ENCODE data around the gene TLR6. TPM values are rescaled to one million over a fixed set of nuclear protein-coding genes. Genes with fewer than 3 reads are reported as not detected.
"Not testable (repeated sequence)": the region's sequence is repeated elsewhere in the genome, so short reads cannot be mapped to it uniquely, and the experiment has no call there.

The TLR6 gene
- total and polyA plus RNA-seq, 2 donors (not counting 1 experiment from before 2014, with no cell fraction given): 10.0 to 60.6 TPM

DNA sequence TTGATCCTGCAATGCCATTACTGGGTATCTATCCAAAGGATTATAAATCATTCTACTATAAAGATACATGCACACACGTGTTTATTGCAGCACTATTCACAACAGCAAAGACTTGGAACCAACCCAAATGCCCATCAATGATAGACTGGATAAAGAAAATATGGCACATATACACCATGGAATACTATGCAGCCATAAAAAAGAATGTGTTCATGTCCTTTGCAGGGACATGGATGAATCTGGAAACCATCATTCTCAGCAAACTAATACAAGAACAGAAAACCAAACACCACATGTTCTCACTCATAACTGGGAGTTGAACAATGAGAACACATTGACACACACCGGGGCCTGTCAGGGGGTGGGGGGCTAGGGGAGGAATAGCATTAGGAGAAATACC lies 78.7 kb downstream of the TLR6 start:
- H3K9me3 ChIP-seq (ENCODE audit: control extremely low read depth in 1 of 3, control insufficient read depth in 2 of 3, insufficient read depth in 1 of 3, low read length in 2 of 3); H3K27me3 ChIP-seq (replicated peaks in 1 of 4; ENCODE audit: control extremely low read depth in 1 of 4, control insufficient read depth in 3 of 4, insufficient read depth in 4 of 4, low read length in 3 of 4); H3K4me3 ChIP-seq (ENCODE audit: control extremely low read depth in 1 of 5, extremely low read depth in 1 of 5, insufficient read depth in 1 of 5, low read depth in 2 of 5, low read length in 4 of 5); H3K9ac ChIP-seq (ENCODE audit: low read length); DNase-seq; ATAC-seq (ENCODE audit: low read depth); H2AFZ ChIP-seq (ENCODE audit: insufficient read depth, low read depth, low read length, poor library complexity, severe bottlenecking); H4K20me1 ChIP-seq (ENCODE audit: control insufficient read depth, insufficient read depth, low read length, poor library complexity, severe bottlenecking); intact Hi-C loops (cut with micrococcal nuclease); H3K4me2 ChIP-seq (replicated peaks; ENCODE audit: low read depth, low read length, poor library complexity, severe bottlenecking); POLR2A ChIA-PET; H3K27me3 Mint-ChIP-seq: not testable (repeated sequence)
- H3K9me3 Mint-ChIP-seq (ENCODE audit: insufficient read depth): peaks cover 13% of the 10 kb centered on the region
- H3K27ac Mint-ChIP-seq: peak overlapping the region; percentile 90
- CTCF ChIA-PET: interaction anchor here (2.9 kb wide), 1 partner anchor 16 kb away, joined by 15 read pairs; no protein-coding TSS in a partner anchor
- Histone ChIP-seq H3K36me3 (replicated peaks in 1 of 2; ENCODE audit: control extremely low read depth in 1 of 2, control insufficient read depth in 1 of 2, extremely low read depth in 1 of 2, insufficient read depth in 2 of 2, low read length in 1 of 2) (peaks cover 22 to 52% of the 10 kb centered on the region in 2 experiments), H3K79me2 (ENCODE audit: control insufficient read depth, insufficient read depth, low read length) (peaks cover 99% of the 10 kb centered on the region), H3K27ac (ENCODE audit: low read length in 2 of 2) (peak overlapping the region in 1 of 2 donors; percentile 83), H3K4me1 (ENCODE audit: control insufficient read depth in 2 of 2, insufficient read depth in 2 of 2, low read length in 2 of 2) (peaks cover 38 to 51% of the 10 kb centered on the region in 2 donors)
- H3K4me3 Mint-ChIP-seq: peak overlapping the region; percentile 43
- H3K4me1 Mint-ChIP-seq: peaks cover 77% of the 10 kb centered on the region
- no CpG with 5 or more reads among the region's 2 CpGs for WGBS (ENCODE audit: insufficient coverage)

DNA sequence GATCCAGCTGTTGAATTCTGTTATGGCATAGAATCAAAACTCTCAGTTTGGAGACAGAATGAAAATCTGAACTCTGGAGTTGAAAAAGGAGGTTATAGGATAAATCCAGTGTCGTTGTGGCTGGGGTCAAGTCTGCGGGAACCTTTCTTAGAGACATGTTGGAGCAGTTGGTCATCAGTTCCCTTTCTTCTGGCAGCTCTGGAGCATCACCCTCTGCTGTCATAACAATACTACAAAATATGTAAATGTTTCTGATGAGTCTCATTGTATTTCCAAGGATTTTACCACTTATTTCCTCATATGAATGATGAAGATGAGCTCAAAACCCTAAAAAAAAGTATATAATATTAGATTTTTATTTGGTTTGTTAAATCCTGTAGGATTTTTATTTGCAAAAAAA lies 81.3 kb downstream of the TLR6 start:
- Histone ChIP-seq H4K20me1 (ENCODE audit: control insufficient read depth, insufficient read depth, low read length, poor library complexity, severe bottlenecking) (no peaks in the 10 kb centered on the region), H3K36me3 (replicated peaks in 1 of 2; ENCODE audit: control extremely low read depth in 1 of 2, control insufficient read depth in 1 of 2, extremely low read depth in 1 of 2, insufficient read depth in 2 of 2, low read length in 1 of 2) (peaks cover 22 to 52% of the 10 kb centered on the region in 2 experiments), H3K4me1 (ENCODE audit: control insufficient read depth in 2 of 2, insufficient read depth in 2 of 2, low read length in 2 of 2) (peaks cover 33 to 47% of the 10 kb centered on the region in 2 donors), H3K9me3 (ENCODE audit: control extremely low read depth in 1 of 3, control insufficient read depth in 2 of 3, insufficient read depth in 1 of 3, low read length in 2 of 3) (peaks cover 0 to 7% (median 5%) of the 10 kb centered on the region in 3 donors), H3K79me2 (ENCODE audit: control insufficient read depth, insufficient read depth, low read length) (peaks cover 94% of the 10 kb centered on the region), H3K27me3 (replicated peaks in 1 of 4; ENCODE audit: control extremely low read depth in 1 of 4, control insufficient read depth in 3 of 4, insufficient read depth in 4 of 4, low read length in 3 of 4) (no peaks in the 10 kb centered on the region), H2AFZ (ENCODE audit: insufficient read depth, low read depth, low read length, poor library complexity, severe bottlenecking) (no peak overlapping the region), H3K27ac (ENCODE audit: low read length in 2 of 2) (peak overlapping the region in 1 of 2 donors; percentile 67), H3K4me2 (replicated peaks; ENCODE audit: low read depth, low read length, poor library complexity, severe bottlenecking) (no peak overlapping the region), H3K9ac (ENCODE audit: low read length) (no peak overlapping the region), H3K4me3 (ENCODE audit: control extremely low read depth in 1 of 5, extremely low read depth in 1 of 5, insufficient read depth in 1 of 5, low read depth in 2 of 5, low read length in 4 of 5) (no peak overlapping the region)
- CTCF ChIA-PET: interaction anchor here (1.1 to 2.9 kb wide), 5 partner anchors 13 to 596 kb away, joined by 3 to 15 read pairs (median 9); no protein-coding TSS in a partner anchor
- Mint-ChIP-seq H3K27ac (peak overlapping the region; percentile 22), H3K4me3 (no peak overlapping the region), H3K4me1 (peaks cover 73% of the 10 kb centered on the region), H3K9me3 (ENCODE audit: insufficient read depth) (peaks cover 13% of the 10 kb centered on the region), H3K27me3 (no peaks in the 10 kb centered on the region)
- intact Hi-C loops (cut with micrococcal nuclease): no loop called here
- TF ChIP-seq, protein P1, sequence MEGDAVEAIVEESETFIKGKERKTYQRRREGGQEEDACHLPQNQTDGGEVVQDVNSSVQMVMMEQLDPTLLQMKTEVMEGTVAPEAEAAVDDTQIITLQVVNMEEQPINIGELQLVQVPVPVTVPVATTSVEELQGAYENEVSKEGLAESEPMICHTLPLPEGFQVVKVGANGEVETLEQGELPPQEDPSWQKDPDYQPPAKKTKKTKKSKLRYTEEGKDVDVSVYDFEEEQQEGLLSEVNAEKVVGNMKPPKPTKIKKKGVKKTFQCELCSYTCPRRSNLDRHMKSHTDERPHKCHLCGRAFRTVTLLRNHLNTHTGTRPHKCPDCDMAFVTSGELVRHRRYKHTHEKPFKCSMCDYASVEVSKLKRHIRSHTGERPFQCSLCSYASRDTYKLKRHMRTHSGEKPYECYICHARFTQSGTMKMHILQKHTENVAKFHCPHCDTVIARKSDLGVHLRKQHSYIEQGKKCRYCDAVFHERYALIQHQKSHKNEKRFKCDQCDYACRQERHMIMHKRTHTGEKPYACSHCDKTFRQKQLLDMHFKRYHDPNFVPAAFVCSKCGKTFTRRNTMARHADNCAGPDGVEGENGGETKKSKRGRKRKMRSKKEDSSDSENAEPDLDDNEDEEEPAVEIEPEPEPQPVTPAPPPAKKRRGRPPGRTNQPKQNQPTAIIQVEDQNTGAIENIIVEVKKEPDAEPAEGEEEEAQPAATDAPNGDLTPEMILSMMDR (IDR thresholded peaks at IDR 0.05): no peak
- no peak for TF ChIP-seq EZH2 (IDR thresholded peaks at IDR 0.05; ENCODE audit: borderline replicate concordance, insufficient read depth, low read depth, low read length, poor library complexity, severe bottlenecking)
- DNase-seq: no peak
- ATAC-seq (ENCODE audit: low read depth): no peak
- no CpG with 5 or more reads among the region's 2 CpGs for WGBS (ENCODE audit: insufficient coverage)
- POLR2A ChIA-PET: no interaction called here
